ENCODE data around the gene TXNRD1.

GRCh38 chr12:104230304-104231095, 14.9 kb downstream of the TXNRD1 start:
- no peak for TF ChIP-seq ZBTB10 (tag by site-specific recombination; IDR thresholded peaks at IDR 0.05)
- TF ChIP-seq PATZ1 (tag by site-specific recombination; IDR thresholded peaks at IDR 0.05): no peak
- TF ChIP-seq CTCF (tag by site-specific recombination; IDR thresholded peaks at IDR 0.05): no peak
- no peak for TF ChIP-seq ZNF274 (IDR thresholded peaks at IDR 0.05; ENCODE audit: low read length)
- TF ChIP-seq ZNF274 (tag by site-specific recombination; IDR thresholded peaks at IDR 0.05; ENCODE audit: borderline replicate concordance): no peak
- no peak for TF ChIP-seq ZNF48 (tag by site-specific recombination; IDR thresholded peaks at IDR 0.05)
- no peak for TF ChIP-seq ZNF473 (tag by site-specific recombination; IDR thresholded peaks at IDR 0.05)
- TF ChIP-seq ZNF558 (tag by site-specific recombination; IDR thresholded peaks at IDR 0.05): no peak
